HG03060 (cell line): Measurements from ENCODE around the gene EPS8L1.

Experiments
- ATAC-seq: cut with Tn5 transposase; IDR thresholded peaks from one replicate; pipeline ENCODE4 v1.9.1; 2021; ENCODE audit warnings: low read depth, moderate number of reproducible peaks; ENCODE audit not compliant: unreplicated experiment

EPS8L1 gene

GRCh38 chr19:55079400-55080038 is 3.9 kb downstream of the EPS8L1 start:
- no peak for ATAC-seq

- ATAC-seq, result no peak
These were observed 4.7 kb downstream of the EPS8L1 start for GRCh38 chr19:55080121-55080967.

- ATAC-seq, result no peak
These were observed 5.5 kb downstream of the EPS8L1 start for GRCh38 chr19:55080968-55081769.

GRCh38 chr19:55081770-55082019 is 6.0 kb downstream of the EPS8L1 start:
- ATAC-seq, result no peak

GRCh38 chr19:55082020-55082851 is 6.6 kb downstream of the EPS8L1 start:
- ATAC-seq, result no peak

GRCh38 chr19:55083004-55083850 is 7.6 kb downstream of the EPS8L1 start:
- ATAC-seq, result no peak

- no peak for ATAC-seq
These were observed 8.7 kb downstream of the EPS8L1 start for GRCh38 chr19:55084416-55084815.

- ATAC-seq, result no peak
These were observed 10.4 kb downstream of the EPS8L1 start for GRCh38 chr19:55085923-55086715.

GRCh38 chr19:55086730-55087541 is 11.3 kb downstream of the EPS8L1 start:
- no peak for ATAC-seq

- ATAC-seq, result no peak
These were observed 11.9 kb downstream of the EPS8L1 start for GRCh38 chr19:55087542-55087901.

GRCh38 chr19:55088021-55088451 is 12.4 kb downstream of the EPS8L1 start:
- no peak for ATAC-seq

- no peak for ATAC-seq
These were observed 13.1 kb downstream of the EPS8L1 start for GRCh38 chr19:55088543-55089341.

- no peak for ATAC-seq
These were observed 13.8 kb downstream of the EPS8L1 start for GRCh38 chr19:55089342-55089944.

GRCh38 chr19:55090564-55090963 is 14.9 kb downstream of the EPS8L1 start:
- ATAC-seq, result no peak

- ATAC-seq, result no peak
These were observed 15.6 kb downstream of the EPS8L1 start for GRCh38 chr19:55091126-55091910.

GRCh38 chr19:55091955-55092354 is 16.3 kb downstream of the EPS8L1 start:
- ATAC-seq, result no peak
